DND-41 (cell line): Measurements from ENCODE around the gene CYB561A3.

ENCODE experiments used
- CTCF ChIP-seq: IDR thresholded peaks from 2 replicates; pipeline ENCODE4 v1.5.1; 2012; ENCODE audit warnings: borderline replicate concordance, low read length, moderate library complexity, mild to moderate bottlenecking; ENCODE audit not compliant: poor library complexity, severe bottlenecking; ENCODE audit errors: extremely low read depth
- EZH2 ChIP-seq: IDR thresholded peaks from 3 replicates; pipeline ENCODE4 v1.6.1; 2012; ENCODE audit warnings: borderline replicate concordance, low read depth, mild to moderate bottlenecking, moderate library complexity, low read length, inconsistent platforms; ENCODE audit not compliant: severe bottlenecking

GRCh38 chr11:61325649-61326414 lies 35.9 kb downstream of the CYB561A3 start:
- no peak for TF ChIP-seq CTCF
- TF ChIP-seq EZH2, result no peak
